Neural progenitor cell (in vitro differentiated cells): ENCODE results near the gene NLGN2. TPM values are rescaled to one million over a fixed set of nuclear protein-coding genes. Genes with fewer than 3 reads are reported as not detected.

Source experiments
- DNase-seq: peaks from one replicate; pipeline ENCODE4 v3.0.0-alpha.2; 2016; ENCODE audit warnings: low spot score
- H2AFZ ChIP-seq: fragments of 200-600 bp; sonication (generic); replicated peaks from 2 replicates; pipeline ENCODE4 v1.6.1; 2016; ENCODE audit warnings: antibody characterized with exemption
- H3F3A ChIP-seq: fragments of 200-600 bp; sonication (generic); 2 replicates; pipeline ENCODE4 v1.6.1; 2016; ENCODE audit warnings: antibody characterized with exemption, low read depth
- H3K27ac ChIP-seq: fragments of 200-600 bp; sonication (generic); 2 replicates; pipeline ENCODE4 v1.5.1; 2016; ENCODE audit warnings: mild to moderate bottlenecking
- H3K27me3 ChIP-seq: fragments of 200-600 bp; sonication (generic); 2 replicates; pipeline ENCODE4 v1.6.1; 2016; ENCODE audit warnings: mild to moderate bottlenecking, moderate library complexity
- H3K36me3 ChIP-seq: fragments of 200-600 bp; sonication (generic); 2 replicates; pipeline ENCODE4 v1.5.1; 2016
- H3K4me1 ChIP-seq: fragments of 200-600 bp; sonication (generic); 2 replicates; pipeline ENCODE4 v1.6.1; 2016; ENCODE audit warnings: mixed run types
- H3K4me2 ChIP-seq: fragments of 200-600 bp; sonication (generic); 2 replicates; pipeline ENCODE4 v1.6.1; 2016
- H3K4me3 ChIP-seq: fragments of 200-600 bp; sonication (generic); 2 replicates; pipeline ENCODE4 v1.5.1; 2016
- H3K79me2 ChIP-seq: fragments of 200-600 bp; sonication (generic); 2 replicates; pipeline ENCODE4 v1.6.1; 2016; ENCODE audit warnings: low read depth
- H3K9ac ChIP-seq: fragments of 200-600 bp; sonication (generic); 2 replicates; pipeline ENCODE4 v1.6.1; 2016
- H3K9me3 ChIP-seq: fragments of 200-600 bp; sonication (generic); 2 replicates; pipeline ENCODE4 v1.5.1; 2016; ENCODE audit warnings: low read depth
- H4K20me1 ChIP-seq: fragments of 200-600 bp; sonication (generic); 2 replicates; pipeline ENCODE4 v1.6.1; 2016; ENCODE audit warnings: low read depth
- H3K27ac Mint-ChIP-seq: 3 replicates; pipeline ENCODE4 v1.8.0; 2021; ENCODE audit warnings: mixed read lengths
- H3K27me3 Mint-ChIP-seq: 2 replicates; pipeline ENCODE4 v1.8.0; 2022; ENCODE audit warnings: low read depth, mild to moderate bottlenecking, inconsistent platforms, moderate library complexity, mixed read lengths; ENCODE audit not compliant: insufficient read depth
- H3K36me3 Mint-ChIP-seq: 3 replicates; pipeline ENCODE4 v1.8.0; 2021; ENCODE audit warnings: mixed read lengths
- H3K4me1 Mint-ChIP-seq: 3 replicates; pipeline ENCODE4 v1.8.0; 2021; ENCODE audit warnings: mixed read lengths
- H3K4me3 Mint-ChIP-seq: 3 replicates; pipeline ENCODE4 v1.8.0; 2021; ENCODE audit warnings: mild to moderate bottlenecking, moderate library complexity, mixed read lengths
- H3K9me3 Mint-ChIP-seq: 3 replicates; pipeline ENCODE4 v1.8.0; 2020; ENCODE audit warnings: mixed read lengths
- CTCF ChIP-seq: fragments of 200-600 bp; sonication (generic); IDR thresholded peaks from 2 replicates; pipeline ENCODE4 v1.5.1; 2017; ENCODE audit warnings: antibody characterized with exemption, mild to moderate bottlenecking
- EZH2 ChIP-seq: fragments of 200-600 bp; sonication (generic); IDR thresholded peaks from 2 replicates; pipeline ENCODE4 v1.6.1; 2017; ENCODE audit warnings: antibody characterized with exemption, mild to moderate bottlenecking, moderate library complexity
- EZH2phosphoT487 ChIP-seq: fragments of 200-600 bp; sonication (generic); IDR thresholded peaks from 2 replicates; pipeline ENCODE4 v1.6.1; 2017; ENCODE audit warnings: antibody characterized with exemption
- total RNA-seq: library from RNA; depleted of rRNA; stranded (reverse); fragments of >200 nt; gene quantifications from 2 replicates; pipeline ENCODE4 v1.2.3, GENCODE V29; 2015; ENCODE audit warnings: low replicate concordance

Gene NLGN2
- total RNA-seq, 1 donor from 2014 or later = 13.9 TPM

- no peak overlapping the region for H3K4me3 ChIP-seq
- no peak overlapping the region for H3K9ac ChIP-seq
- DNase-seq = no peak
- no peaks in the 10 kb centered on the region for H3K9me3 ChIP-seq
- peaks cover under 1% of the 10 kb centered on the region for H3K27me3 ChIP-seq
- H3F3A ChIP-seq = peaks cover 36% of the 10 kb centered on the region
- H4K20me1 ChIP-seq = peaks cover 4% of the 10 kb centered on the region
- no peaks in the 10 kb centered on the region for H3K36me3 ChIP-seq
- H3K27ac Mint-ChIP-seq = no peak overlapping the region
- peaks cover 6% of the 10 kb centered on the region for H3K36me3 Mint-ChIP-seq
- H3K27me3 Mint-ChIP-seq = peaks cover 11% of the 10 kb centered on the region
- H3K27ac ChIP-seq = no peak overlapping the region
- no peak overlapping the region for H3K4me2 ChIP-seq
- peaks cover 20% of the 10 kb centered on the region for H3K4me1 Mint-ChIP-seq
- no peaks in the 10 kb centered on the region for H3K9me3 Mint-ChIP-seq
- H2AFZ ChIP-seq = no peak overlapping the region
- H3K4me3 Mint-ChIP-seq = no peak overlapping the region
- TF ChIP-seq EZH2phosphoT487 = no peak
- TF ChIP-seq EZH2 = no peak
- TF ChIP-seq CTCF = no peak
- peaks cover 13% of the 10 kb centered on the region for H3K79me2 ChIP-seq
- peaks cover 13% of the 10 kb centered on the region for H3K4me1 ChIP-seq
These were observed 9.0 kb upstream of the NLGN2 start for GRCh38 chr17:7398612-7399011.

GRCh38 chr17:7403043-7403726 is 4.5 kb upstream of the NLGN2 start:
- no peaks in the 10 kb centered on the region for H3K9me3 Mint-ChIP-seq
- H3K36me3 Mint-ChIP-seq = peaks cover 6% of the 10 kb centered on the region
- Histone ChIP-seq H3K4me3 (peak overlapping the region; percentile 55), H3K79me2 (peaks cover 46% of the 10 kb centered on the region), H3K9me3 (no peaks in the 10 kb centered on the region), H3K27me3 (no peaks in the 10 kb centered on the region), H2AFZ (no peak overlapping the region), H3K36me3 (no peaks in the 10 kb centered on the region), H3K4me2 (peak overlapping the region; percentile 70), H3K9ac (peak overlapping the region; percentile 10), H3K4me1 (peaks cover 19% of the 10 kb centered on the region), H3K27ac (peak overlapping the region; percentile 30), H3F3A (peaks cover 50% of the 10 kb centered on the region), H4K20me1 (peaks cover 29% of the 10 kb centered on the region)
- peaks cover 33% of the 10 kb centered on the region for H3K4me1 Mint-ChIP-seq
- H3K4me3 Mint-ChIP-seq = peak overlapping the region; percentile 96
- peak; percentile 85 for DNase-seq
- H3K27ac Mint-ChIP-seq = no peak overlapping the region
- TF ChIP-seq CTCF = no peak
- no peak for TF ChIP-seq EZH2
- no peak for TF ChIP-seq EZH2phosphoT487
- H3K27me3 Mint-ChIP-seq = peaks cover 11% of the 10 kb centered on the region

- DNase-seq = no peak
- no peak overlapping the region for H2AFZ ChIP-seq
- no peak for TF ChIP-seq EZH2phosphoT487
- TF ChIP-seq EZH2 = no peak
- TF ChIP-seq CTCF = peak; percentile 23
- H3K27me3 ChIP-seq = no peaks in the 10 kb centered on the region
- H3K4me1 ChIP-seq = peaks cover 19% of the 10 kb centered on the region
- H3K79me2 ChIP-seq = peaks cover 46% of the 10 kb centered on the region
- Mint-ChIP-seq H3K36me3 (peaks cover 6% of the 10 kb centered on the region), H3K27me3 (peaks cover 11% of the 10 kb centered on the region), H3K27ac (peak overlapping the region; percentile 50), H3K4me3 (peak overlapping the region; percentile 96), H3K9me3 (no peaks in the 10 kb centered on the region), H3K4me1 (peaks cover 33% of the 10 kb centered on the region)
- H3K27ac ChIP-seq = peak overlapping the region; percentile 30
- H3K4me2 ChIP-seq = peak overlapping the region; percentile 70
- H3K4me3 ChIP-seq = peak overlapping the region; percentile 55
- no peaks in the 10 kb centered on the region for H3K36me3 ChIP-seq
- no peaks in the 10 kb centered on the region for H3K9me3 ChIP-seq
- peaks cover 50% of the 10 kb centered on the region for H3F3A ChIP-seq
- H3K9ac ChIP-seq = no peak overlapping the region
- peaks cover 32% of the 10 kb centered on the region for H4K20me1 ChIP-seq
These were observed 4.0 kb upstream of the NLGN2 start for GRCh38 chr17:7403727-7403976.
